ENCODE data around the gene EBI3. TPM values are rescaled to one million over a fixed set of nuclear protein-coding genes. Genes with fewer than 3 reads are reported as not detected.

The EBI3 gene
- total RNA-seq, 1 experiment from 2014 or later: 1.5 TPM

DNA sequence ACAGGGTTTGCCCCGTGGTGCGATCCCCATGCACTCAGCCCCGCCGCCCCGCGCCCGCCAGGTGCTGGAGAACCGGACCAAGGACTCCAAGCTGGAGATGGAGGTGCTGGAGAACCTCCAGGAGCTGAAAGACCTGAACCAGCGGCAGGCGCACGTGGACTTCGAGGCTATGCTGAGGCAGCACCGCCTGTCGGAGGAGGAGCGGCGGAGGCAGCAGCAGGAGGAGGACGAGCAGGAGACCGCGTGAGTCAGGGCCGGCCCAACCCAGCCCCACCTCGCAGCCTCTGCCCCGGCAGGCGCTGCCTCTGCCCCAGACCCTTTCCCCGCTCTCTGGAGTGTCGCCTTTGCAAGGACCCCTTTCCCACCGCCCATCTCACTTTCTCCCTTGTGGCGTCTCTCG lies 28.9 kb downstream of the EBI3 start:
- no TSS peak for BruUV-seq (replicated peaks)
- Histone ChIP-seq H3K4me3 (ENCODE audit: low read depth, low read length, poor library complexity, severe bottlenecking) (no peak overlapping the region), H3K27ac (ENCODE audit: low read depth, low read length, poor library complexity, severe bottlenecking) (no peak overlapping the region), H3K27me3 (replicated peaks; ENCODE audit: insufficient read depth, low read depth, low read length, poor library complexity) (no peaks in the 10 kb centered on the region), H3K36me3 (ENCODE audit: insufficient read depth, low read length, poor library complexity, severe bottlenecking) (peaks cover 21% of the 10 kb centered on the region), H3K9me3 (ENCODE audit: low read depth, low read length, poor library complexity, severe bottlenecking) (peaks cover 6% of the 10 kb centered on the region), H3K4me1 (ENCODE audit: insufficient read depth, low read length, poor library complexity, severe bottlenecking) (no peaks in the 10 kb centered on the region)
- DNase-seq (ENCODE audit: low spot score): no peak
- ChIA-PET POLR2A (ENCODE audit: low non-redundant PET) (no interaction called here), CTCF (no interaction called here)
- intact Hi-C loops (cut with micrococcal nuclease; ENCODE audit: unreplicated experiment): no loop called here
- TF ChIP-seq, protein P1, sequence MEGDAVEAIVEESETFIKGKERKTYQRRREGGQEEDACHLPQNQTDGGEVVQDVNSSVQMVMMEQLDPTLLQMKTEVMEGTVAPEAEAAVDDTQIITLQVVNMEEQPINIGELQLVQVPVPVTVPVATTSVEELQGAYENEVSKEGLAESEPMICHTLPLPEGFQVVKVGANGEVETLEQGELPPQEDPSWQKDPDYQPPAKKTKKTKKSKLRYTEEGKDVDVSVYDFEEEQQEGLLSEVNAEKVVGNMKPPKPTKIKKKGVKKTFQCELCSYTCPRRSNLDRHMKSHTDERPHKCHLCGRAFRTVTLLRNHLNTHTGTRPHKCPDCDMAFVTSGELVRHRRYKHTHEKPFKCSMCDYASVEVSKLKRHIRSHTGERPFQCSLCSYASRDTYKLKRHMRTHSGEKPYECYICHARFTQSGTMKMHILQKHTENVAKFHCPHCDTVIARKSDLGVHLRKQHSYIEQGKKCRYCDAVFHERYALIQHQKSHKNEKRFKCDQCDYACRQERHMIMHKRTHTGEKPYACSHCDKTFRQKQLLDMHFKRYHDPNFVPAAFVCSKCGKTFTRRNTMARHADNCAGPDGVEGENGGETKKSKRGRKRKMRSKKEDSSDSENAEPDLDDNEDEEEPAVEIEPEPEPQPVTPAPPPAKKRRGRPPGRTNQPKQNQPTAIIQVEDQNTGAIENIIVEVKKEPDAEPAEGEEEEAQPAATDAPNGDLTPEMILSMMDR (conservative IDR thresholded peaks at IDR 0.05; ENCODE audit: low read depth, low read length): no peak
- no peak for TF ChIP-seq EZH2 (IDR thresholded peaks at IDR 0.05; ENCODE audit: borderline replicate concordance, low read depth, low read length, poor library complexity, severe bottlenecking)

DNA sequence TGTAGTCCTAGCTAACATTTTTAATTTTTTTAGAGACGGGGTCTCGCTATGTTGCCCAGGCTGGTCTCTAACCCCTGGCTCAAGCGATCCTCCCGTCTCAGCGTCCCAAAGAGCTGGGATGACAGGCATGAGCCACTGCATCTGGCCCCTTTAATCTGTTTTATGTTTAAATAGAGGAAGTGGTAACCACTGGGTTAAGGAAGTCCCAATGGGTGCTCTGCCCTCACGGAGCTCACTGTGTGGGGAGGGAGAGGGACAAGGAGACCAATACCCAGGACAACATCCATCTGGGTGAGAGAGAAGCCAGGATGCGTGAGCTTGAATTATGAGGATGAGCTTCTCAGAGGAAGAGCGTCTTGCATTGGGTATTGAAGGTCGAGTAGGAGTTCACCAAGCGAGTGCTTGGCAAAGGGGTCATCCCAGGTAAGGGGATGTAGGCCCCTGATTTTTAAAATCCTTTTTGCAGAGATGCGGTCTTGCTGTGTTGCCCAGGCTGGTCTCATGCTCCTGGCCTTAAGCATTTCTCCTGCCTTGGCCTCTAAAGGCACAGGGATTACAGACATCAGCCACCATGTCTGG lies 31.4 kb downstream of the EBI3 start:
- CTCF ChIA-PET: no interaction called here
- Histone ChIP-seq H3K27ac (ENCODE audit: low read depth, low read length, poor library complexity, severe bottlenecking) (no peak overlapping the region), H3K9me3 (ENCODE audit: low read depth, low read length, poor library complexity, severe bottlenecking) (peaks cover 6% of the 10 kb centered on the region), H3K36me3 (ENCODE audit: insufficient read depth, low read length, poor library complexity, severe bottlenecking) (peaks cover 8% of the 10 kb centered on the region), H3K4me1 (ENCODE audit: insufficient read depth, low read length, poor library complexity, severe bottlenecking) (no peaks in the 10 kb centered on the region), H3K27me3 (replicated peaks; ENCODE audit: insufficient read depth, low read depth, low read length, poor library complexity) (no peaks in the 10 kb centered on the region), H3K4me3 (ENCODE audit: low read depth, low read length, poor library complexity, severe bottlenecking) (no peak overlapping the region)
- intact Hi-C loops (cut with micrococcal nuclease; ENCODE audit: unreplicated experiment): no loop called here
- TF ChIP-seq EZH2 (IDR thresholded peaks at IDR 0.05; ENCODE audit: borderline replicate concordance, low read depth, low read length, poor library complexity, severe bottlenecking): no peak
- TF ChIP-seq, protein P1 (conservative IDR thresholded peaks at IDR 0.05; ENCODE audit: low read depth, low read length): no peak
- DNase-seq (ENCODE audit: low spot score): no peak
- no TSS peak for BruUV-seq (replicated peaks)
- POLR2A ChIA-PET (ENCODE audit: low non-redundant PET): no interaction called here

DNA sequence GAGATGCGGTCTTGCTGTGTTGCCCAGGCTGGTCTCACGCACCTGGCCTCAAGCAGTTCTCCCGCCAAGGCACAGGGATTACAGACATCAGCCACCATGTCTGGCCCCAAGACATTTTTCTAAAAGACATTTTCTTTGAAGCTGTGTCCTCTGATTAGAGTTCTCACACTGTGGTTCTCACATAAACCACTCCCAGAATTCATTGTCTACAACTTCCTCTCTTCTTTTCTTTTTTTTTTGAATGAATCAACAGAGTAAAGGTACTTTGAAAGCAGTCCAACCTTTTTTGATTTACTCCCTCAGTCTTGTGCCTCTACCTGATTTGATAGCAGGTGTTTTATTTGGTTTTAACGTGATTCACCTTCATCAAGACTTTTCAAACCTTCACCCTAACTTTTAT lies 35.5 kb downstream of the EBI3 start:
- Histone ChIP-seq H3K27me3 (replicated peaks; ENCODE audit: insufficient read depth, low read depth, low read length, poor library complexity) (no peaks in the 10 kb centered on the region), H3K4me1 (ENCODE audit: insufficient read depth, low read length, poor library complexity, severe bottlenecking) (no peaks in the 10 kb centered on the region), H3K36me3 (ENCODE audit: insufficient read depth, low read length, poor library complexity, severe bottlenecking) (peaks cover 15% of the 10 kb centered on the region), H3K27ac (ENCODE audit: low read depth, low read length, poor library complexity, severe bottlenecking) (no peak overlapping the region), H3K9me3 (ENCODE audit: low read depth, low read length, poor library complexity, severe bottlenecking) (no peaks in the 10 kb centered on the region), H3K4me3 (ENCODE audit: low read depth, low read length, poor library complexity, severe bottlenecking) (no peak overlapping the region)
- no TSS peak for BruUV-seq (replicated peaks)
- POLR2A ChIA-PET (ENCODE audit: low non-redundant PET): no interaction called here
- no peak for DNase-seq (ENCODE audit: low spot score)
- CTCF ChIA-PET: no interaction called here
- intact Hi-C loops (cut with micrococcal nuclease; ENCODE audit: unreplicated experiment): loop anchor here (5.0 kb wide), 1 partner anchor 262 kb away; no protein-coding TSS in a partner anchor
- TF ChIP-seq EZH2 (IDR thresholded peaks at IDR 0.05; ENCODE audit: borderline replicate concordance, low read depth, low read length, poor library complexity, severe bottlenecking): no peak
- TF ChIP-seq, protein P1 (conservative IDR thresholded peaks at IDR 0.05; ENCODE audit: low read depth, low read length): no peak
